ENCODE data around the gene AP5S1. TPM values are rescaled to one million over a fixed set of nuclear protein-coding genes. Genes with fewer than 3 reads are reported as not detected.

Gene AP5S1
- total RNA-seq, 2 donors from 2014 or later, result 4.9 to 5.3 TPM

DNA sequence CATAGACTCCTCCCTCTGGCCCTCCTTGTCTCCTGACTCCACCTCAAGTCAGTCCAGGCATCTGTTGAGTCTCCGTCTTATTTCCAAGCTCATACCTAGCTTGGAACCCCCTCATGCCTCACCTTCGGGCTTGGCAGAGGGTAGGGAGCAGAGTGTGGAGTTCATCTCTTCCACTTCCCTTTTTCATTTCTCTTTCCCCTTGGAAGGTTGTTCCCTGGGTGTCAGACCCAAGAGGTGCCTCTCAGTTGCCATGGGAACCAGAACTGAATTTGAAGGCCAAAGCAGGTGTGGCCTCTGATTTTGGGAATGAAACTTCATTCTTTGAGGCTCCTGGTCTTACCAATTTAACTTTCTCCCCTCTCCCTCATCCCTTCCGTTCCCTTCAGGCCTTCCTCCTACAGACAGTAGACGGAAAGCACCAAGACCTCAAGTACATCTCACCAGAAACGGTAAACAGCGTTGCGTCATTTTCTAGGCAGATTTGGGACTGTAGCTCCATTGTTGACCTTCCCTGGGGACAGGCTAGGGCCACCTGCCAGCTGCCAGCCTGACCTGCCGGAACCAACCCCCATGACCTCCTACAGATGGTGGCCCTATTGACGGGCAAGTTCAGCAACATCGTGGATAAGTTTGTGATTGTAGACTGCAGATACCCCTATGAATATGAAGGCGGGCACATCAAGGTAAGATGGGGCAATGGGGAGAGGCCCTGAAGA is 17.7 kb upstream of the AP5S1 start:
- Histone ChIP-seq H3K36me3 (replicated peaks in 1 of 2; ENCODE audit: insufficient read depth in 1 of 2, low read depth in 2 of 2) (no peaks in the 10 kb centered on the region), H3K4me3 (no peak overlapping the region), H3K9me3 (no peaks in the 10 kb centered on the region), H3K27me3 (no peaks in the 10 kb centered on the region), H3K4me1 (peaks cover 31% of the 10 kb centered on the region), H3K27ac (peak overlapping the region in 1 of 4 donors; percentile 13)
- WGBS, 2 donors, result 66 to 78% methylated on average over 11 of the region's 11 CpGs
- ATAC-seq (no peak), DNase-seq (no peak)
- intact Hi-C loops (cut with DNase I), result no loop called here
- TF ChIP-seq, protein P1, sequence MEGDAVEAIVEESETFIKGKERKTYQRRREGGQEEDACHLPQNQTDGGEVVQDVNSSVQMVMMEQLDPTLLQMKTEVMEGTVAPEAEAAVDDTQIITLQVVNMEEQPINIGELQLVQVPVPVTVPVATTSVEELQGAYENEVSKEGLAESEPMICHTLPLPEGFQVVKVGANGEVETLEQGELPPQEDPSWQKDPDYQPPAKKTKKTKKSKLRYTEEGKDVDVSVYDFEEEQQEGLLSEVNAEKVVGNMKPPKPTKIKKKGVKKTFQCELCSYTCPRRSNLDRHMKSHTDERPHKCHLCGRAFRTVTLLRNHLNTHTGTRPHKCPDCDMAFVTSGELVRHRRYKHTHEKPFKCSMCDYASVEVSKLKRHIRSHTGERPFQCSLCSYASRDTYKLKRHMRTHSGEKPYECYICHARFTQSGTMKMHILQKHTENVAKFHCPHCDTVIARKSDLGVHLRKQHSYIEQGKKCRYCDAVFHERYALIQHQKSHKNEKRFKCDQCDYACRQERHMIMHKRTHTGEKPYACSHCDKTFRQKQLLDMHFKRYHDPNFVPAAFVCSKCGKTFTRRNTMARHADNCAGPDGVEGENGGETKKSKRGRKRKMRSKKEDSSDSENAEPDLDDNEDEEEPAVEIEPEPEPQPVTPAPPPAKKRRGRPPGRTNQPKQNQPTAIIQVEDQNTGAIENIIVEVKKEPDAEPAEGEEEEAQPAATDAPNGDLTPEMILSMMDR (IDR thresholded peaks at IDR 0.05), result no peak
- TF ChIP-seq POLR2A (IDR thresholded peaks at IDR 0.05), result no peak

DNA sequence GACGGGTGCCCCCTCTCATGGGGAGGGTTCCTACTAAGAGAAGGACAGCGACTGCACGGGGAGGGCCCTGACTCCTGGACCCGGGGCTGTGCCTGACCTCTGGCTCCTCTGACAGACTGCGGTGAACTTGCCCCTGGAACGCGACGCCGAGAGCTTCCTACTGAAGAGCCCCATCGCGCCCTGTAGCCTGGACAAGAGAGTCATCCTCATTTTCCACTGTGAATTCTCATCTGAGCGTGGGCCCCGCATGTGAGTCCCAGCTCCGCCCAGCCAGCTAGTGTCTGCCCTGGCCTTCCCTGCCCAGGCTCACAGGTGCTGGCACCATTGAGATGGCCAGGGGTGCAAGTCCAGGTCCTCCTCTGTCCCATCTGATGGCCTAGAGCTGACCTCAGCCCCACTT is 17.1 kb upstream of the AP5S1 start:
- Histone ChIP-seq H3K27ac (no peak overlapping the region), H3K4me1 (peaks cover 37% of the 10 kb centered on the region), H3K4me3 (no peak overlapping the region), H3K9me3 (no peaks in the 10 kb centered on the region), H3K36me3 (replicated peaks in 1 of 2; ENCODE audit: insufficient read depth in 1 of 2, low read depth in 2 of 2) (no peaks in the 10 kb centered on the region), H3K27me3 (no peaks in the 10 kb centered on the region)
- DNase-seq (no peak), ATAC-seq (no peak)
- intact Hi-C loops (cut with DNase I), result no loop called here
- no peak for TF ChIP-seq POLR2A (IDR thresholded peaks at IDR 0.05)
- TF ChIP-seq, protein P1 (IDR thresholded peaks at IDR 0.05), result no peak
- 90 to 92% methylated on average over 2 to 13 of the region's 14 CpGs for WGBS, 2 donors

DNA sequence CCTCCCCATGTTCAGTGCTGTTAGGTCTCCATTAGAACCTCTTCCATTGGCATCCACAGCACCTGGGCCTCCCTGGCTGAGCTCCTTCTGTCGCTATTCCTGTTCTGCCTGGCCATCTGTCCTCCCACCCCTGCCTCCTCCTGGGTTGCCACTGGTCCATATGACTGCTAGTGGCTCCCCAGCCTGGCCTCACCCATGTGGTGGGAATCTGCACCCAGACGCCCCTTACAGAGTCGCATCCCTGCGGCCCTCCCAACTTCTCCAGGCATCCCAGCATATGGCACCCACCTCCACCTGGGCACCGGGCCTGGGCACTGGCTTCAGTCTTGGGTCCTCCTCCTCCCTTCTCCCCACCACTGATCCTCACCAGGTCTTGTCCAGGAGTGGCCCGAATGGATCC is 16.5 kb upstream of the AP5S1 start:
- no peak for TF ChIP-seq POLR2A (IDR thresholded peaks at IDR 0.05)
- TF ChIP-seq, protein P1 (IDR thresholded peaks at IDR 0.05), result no peak
- H3K9me3 ChIP-seq, result no peaks in the 10 kb centered on the region
- H3K4me1 ChIP-seq, result peaks cover 42% of the 10 kb centered on the region
- H3K36me3 ChIP-seq (replicated peaks in 1 of 2; ENCODE audit: insufficient read depth in 1 of 2, low read depth in 2 of 2), result no peaks in the 10 kb centered on the region
- no peak for DNase-seq
- no peak for ATAC-seq
- H3K4me3 ChIP-seq, result no peak overlapping the region
- intact Hi-C loops (cut with DNase I), result no loop called here
- H3K27me3 ChIP-seq, result no peaks in the 10 kb centered on the region
- 80 to 94% methylated on average over 5 to 6 of the region's 6 CpGs for WGBS, 2 donors
- no peak overlapping the region for H3K27ac ChIP-seq

DNA sequence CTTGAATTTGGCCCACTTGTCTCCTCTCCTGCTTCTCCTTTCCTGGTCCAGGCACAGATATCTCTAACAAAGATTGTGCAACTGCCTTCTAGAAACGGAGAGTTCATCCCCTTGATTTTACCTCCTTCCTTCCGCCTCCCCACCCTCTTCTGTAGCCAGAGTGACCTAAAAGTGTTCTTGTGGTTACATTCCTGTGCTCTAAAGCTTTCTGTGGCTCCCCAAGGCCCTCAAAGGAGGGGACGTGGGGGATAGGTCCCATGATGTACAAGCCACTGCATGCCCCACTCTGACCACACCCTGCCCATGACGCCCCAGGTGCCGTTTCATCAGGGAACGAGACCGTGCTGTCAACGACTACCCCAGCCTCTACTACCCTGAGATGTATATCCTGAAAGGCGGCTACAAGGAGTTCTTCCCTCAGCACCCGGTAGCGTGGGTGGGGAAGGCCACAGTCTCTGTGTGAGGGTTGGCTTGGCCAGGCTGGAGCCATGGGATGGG is 16.0 kb upstream of the AP5S1 start:
- no peak overlapping the region for H3K27ac ChIP-seq
- intact Hi-C loops (cut with DNase I), result no loop called here
- H3K9me3 ChIP-seq, result no peaks in the 10 kb centered on the region
- no peaks in the 10 kb centered on the region for H3K36me3 ChIP-seq (replicated peaks in 1 of 2; ENCODE audit: insufficient read depth in 1 of 2, low read depth in 2 of 2)
- ATAC-seq, result no peak
- H3K27me3 ChIP-seq, result no peaks in the 10 kb centered on the region
- TF ChIP-seq, protein P1 (IDR thresholded peaks at IDR 0.05), result no peak
- TF ChIP-seq POLR2A (IDR thresholded peaks at IDR 0.05), result no peak
- H3K4me3 ChIP-seq, result no peak overlapping the region
- DNase-seq, result no peak
- peaks cover 44% of the 10 kb centered on the region for H3K4me1 ChIP-seq
- WGBS, 2 donors, result 88 to 93% methylated on average over 6 to 11 of the region's 11 CpGs

DNA sequence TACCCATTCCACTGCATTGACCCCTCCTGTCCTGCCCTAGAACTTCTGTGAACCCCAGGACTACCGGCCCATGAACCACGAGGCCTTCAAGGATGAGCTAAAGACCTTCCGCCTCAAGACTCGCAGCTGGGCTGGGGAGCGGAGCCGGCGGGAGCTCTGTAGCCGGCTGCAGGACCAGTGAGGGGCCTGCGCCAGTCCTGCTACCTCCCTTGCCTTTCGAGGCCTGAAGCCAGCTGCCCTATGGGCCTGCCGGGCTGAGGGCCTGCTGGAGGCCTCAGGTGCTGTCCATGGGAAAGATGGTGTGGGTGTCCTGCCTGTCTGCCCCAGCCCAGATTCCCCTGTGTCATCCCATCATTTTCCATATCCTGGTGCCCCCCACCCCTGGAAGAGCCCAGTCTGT is 15.6 kb upstream of the AP5S1 start:
- intact Hi-C loops (cut with DNase I), result no loop called here
- Histone ChIP-seq H3K9me3 (no peaks in the 10 kb centered on the region), H3K27me3 (no peaks in the 10 kb centered on the region), H3K4me3 (no peak overlapping the region), H3K4me1 (peaks cover 46% of the 10 kb centered on the region), H3K27ac (no peak overlapping the region), H3K36me3 (replicated peaks in 1 of 2; ENCODE audit: insufficient read depth in 1 of 2, low read depth in 2 of 2) (no peaks in the 10 kb centered on the region)
- 87 to 93% methylated on average over 9 to 11 of the region's 11 CpGs for WGBS, 2 donors
- ATAC-seq (no peak), DNase-seq (no peak)
- TF ChIP-seq, protein P1 (IDR thresholded peaks at IDR 0.05), result no peak
- TF ChIP-seq POLR2A (IDR thresholded peaks at IDR 0.05), result no peak

Measured in body of pancreas (tissue), 4 donors.